ENCODE data around the gene LRRC55.

LRRC55 gene

DNA sequence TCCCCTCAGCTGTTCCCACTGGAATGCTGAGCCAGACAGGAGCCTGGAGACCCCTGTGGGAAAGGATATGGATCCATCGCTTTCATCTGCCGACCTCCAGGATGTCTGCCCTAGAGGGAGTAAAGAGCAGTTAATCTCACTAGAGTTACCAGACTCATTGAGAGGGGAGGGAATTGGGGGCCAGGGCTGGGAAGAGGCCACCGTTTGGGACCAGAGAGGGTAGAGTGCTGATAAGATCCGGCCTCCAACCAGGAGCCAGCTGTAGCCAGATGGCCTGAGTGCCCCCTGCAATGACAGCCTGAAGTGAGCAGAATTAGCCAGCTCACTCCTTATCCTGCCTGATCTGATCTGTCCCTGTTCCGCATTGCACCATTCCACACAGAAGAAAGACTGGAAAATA is 59.0 kb downstream of the LRRC55 start:
- Histone ChIP-seq H3K27me3 (ENCODE audit: insufficient read depth, poor library complexity, severe bottlenecking) (no peaks in the 10 kb centered on the region), H3K9me3 (ENCODE audit: severe bottlenecking) (no peaks in the 10 kb centered on the region), H3K4me1 (ENCODE audit: insufficient read depth, poor library complexity, severe bottlenecking) (no peaks in the 10 kb centered on the region), H3K27ac (ENCODE audit: poor library complexity, severe bottlenecking) (no peak overlapping the region), H3K4me3 (ENCODE audit: severe bottlenecking) (no peak overlapping the region), H3K36me3 (ENCODE audit: low read depth) (no peaks in the 10 kb centered on the region)
- TF ChIP-seq, protein P1, sequence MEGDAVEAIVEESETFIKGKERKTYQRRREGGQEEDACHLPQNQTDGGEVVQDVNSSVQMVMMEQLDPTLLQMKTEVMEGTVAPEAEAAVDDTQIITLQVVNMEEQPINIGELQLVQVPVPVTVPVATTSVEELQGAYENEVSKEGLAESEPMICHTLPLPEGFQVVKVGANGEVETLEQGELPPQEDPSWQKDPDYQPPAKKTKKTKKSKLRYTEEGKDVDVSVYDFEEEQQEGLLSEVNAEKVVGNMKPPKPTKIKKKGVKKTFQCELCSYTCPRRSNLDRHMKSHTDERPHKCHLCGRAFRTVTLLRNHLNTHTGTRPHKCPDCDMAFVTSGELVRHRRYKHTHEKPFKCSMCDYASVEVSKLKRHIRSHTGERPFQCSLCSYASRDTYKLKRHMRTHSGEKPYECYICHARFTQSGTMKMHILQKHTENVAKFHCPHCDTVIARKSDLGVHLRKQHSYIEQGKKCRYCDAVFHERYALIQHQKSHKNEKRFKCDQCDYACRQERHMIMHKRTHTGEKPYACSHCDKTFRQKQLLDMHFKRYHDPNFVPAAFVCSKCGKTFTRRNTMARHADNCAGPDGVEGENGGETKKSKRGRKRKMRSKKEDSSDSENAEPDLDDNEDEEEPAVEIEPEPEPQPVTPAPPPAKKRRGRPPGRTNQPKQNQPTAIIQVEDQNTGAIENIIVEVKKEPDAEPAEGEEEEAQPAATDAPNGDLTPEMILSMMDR (IDR thresholded peaks at IDR 0.05; ENCODE audit: poor library complexity, severe bottlenecking) = no peak
- no peak for DNase-seq (ENCODE audit: low spot score)
- no peak for ATAC-seq (ENCODE audit: low read depth)
